ENCODE data around the gene TACR1. TPM values are rescaled to one million over a fixed set of nuclear protein-coding genes. Genes with fewer than 3 reads are reported as not detected.
"Not testable (repeated sequence)": the region's sequence is repeated elsewhere in the genome, so short reads cannot be mapped to it uniquely, and the experiment has no call there.

TACR1 gene
- total RNA-seq, 1 experiment from 2014 or later = not detected

DNA sequence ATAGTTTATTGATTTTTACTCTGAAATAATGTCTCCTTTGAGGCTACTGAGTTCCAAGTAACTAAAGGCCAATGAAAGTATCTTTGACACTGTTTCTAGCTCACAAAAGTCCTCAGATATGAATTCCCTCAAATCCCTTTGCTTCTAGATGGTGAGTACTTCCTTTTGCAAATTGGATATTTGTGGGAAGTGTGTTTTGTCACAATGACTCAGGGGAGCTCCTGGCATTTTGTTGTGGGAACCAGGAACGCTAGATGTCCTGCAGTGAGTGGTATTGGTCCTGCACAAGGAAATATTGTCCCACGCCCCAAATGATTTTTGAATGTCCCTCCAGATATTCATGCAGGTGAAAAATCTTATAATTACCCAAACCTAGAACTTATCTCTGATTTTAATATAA lies 24.3 kb downstream of the TACR1 start:
- Mint-ChIP-seq H3K27me3 (ENCODE audit: unreplicated experiment) (peaks cover 35% of the 10 kb centered on the region), H3K27ac (ENCODE audit: unreplicated experiment) (no peak overlapping the region), H3K36me3 (ENCODE audit: insufficient read depth, unreplicated experiment) (no peaks in the 10 kb centered on the region), H3K9me3 (ENCODE audit: low read depth, unreplicated experiment) (no peaks in the 10 kb centered on the region), H3K4me1 (ENCODE audit: low read depth, unreplicated experiment) (no peaks in the 10 kb centered on the region), H3K4me3 (ENCODE audit: low read depth, unreplicated experiment) (no peak overlapping the region)
- intact Hi-C loops (cut with micrococcal nuclease; ENCODE audit: unreplicated experiment) = no loop called here
- BruUV-seq (replicated peaks) = no TSS peak
- TF ChIP-seq CTCF (IDR thresholded peaks at IDR 0.05; ENCODE audit: unreplicated experiment) = no peak
- DNase-seq = no peak
- CTCF ChIA-PET = no interaction called here

DNA sequence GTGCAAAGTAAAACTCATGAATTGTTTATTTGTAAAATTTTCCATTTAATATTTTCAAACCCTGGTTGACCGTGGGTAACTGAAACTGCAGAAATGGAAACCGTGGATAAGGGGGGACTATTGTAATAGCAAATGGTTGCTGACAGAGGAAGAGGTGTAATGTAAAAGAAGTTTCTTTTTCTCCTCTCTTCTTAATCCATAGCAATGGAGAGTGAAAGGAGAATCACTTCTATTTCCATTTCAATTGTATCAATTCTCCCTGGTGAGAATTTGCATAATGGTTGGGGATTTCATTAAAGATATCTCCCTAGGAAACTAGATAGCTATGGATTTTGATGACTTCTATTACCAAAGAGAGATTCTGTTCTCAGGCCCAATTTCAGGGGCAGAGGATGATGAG lies 24.8 kb downstream of the TACR1 start:
- intact Hi-C loops (cut with micrococcal nuclease; ENCODE audit: unreplicated experiment) = no loop called here
- CTCF ChIA-PET = no interaction called here
- Mint-ChIP-seq H3K4me1 (ENCODE audit: low read depth, unreplicated experiment) (no peaks in the 10 kb centered on the region), H3K36me3 (ENCODE audit: insufficient read depth, unreplicated experiment) (no peaks in the 10 kb centered on the region), H3K4me3 (ENCODE audit: low read depth, unreplicated experiment) (no peak overlapping the region), H3K27ac (ENCODE audit: unreplicated experiment) (no peak overlapping the region), H3K27me3 (ENCODE audit: unreplicated experiment) (peaks cover 37% of the 10 kb centered on the region), H3K9me3 (ENCODE audit: low read depth, unreplicated experiment) (no peaks in the 10 kb centered on the region)
- no peak for TF ChIP-seq CTCF (IDR thresholded peaks at IDR 0.05; ENCODE audit: unreplicated experiment)
- no TSS peak for BruUV-seq (replicated peaks)
- DNase-seq = no peak

DNA sequence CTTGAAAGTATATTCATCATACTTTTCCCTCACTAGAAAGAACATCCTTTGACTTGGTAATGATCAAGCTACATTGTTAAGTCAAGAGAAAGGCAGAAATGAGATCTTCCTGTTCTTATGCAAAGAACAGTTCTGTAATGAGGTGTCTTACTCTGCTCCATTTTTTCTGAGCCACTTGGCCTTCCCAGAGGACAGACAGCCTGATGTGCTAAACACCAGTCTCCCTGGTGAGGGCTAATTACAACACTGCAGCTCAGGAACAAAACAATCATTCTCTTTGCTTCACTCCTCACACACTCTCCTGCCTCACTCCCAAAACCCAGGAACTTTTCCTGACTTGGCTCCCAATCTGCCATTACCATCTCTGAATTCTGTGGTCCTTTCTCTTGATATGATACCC lies 25.6 kb downstream of the TACR1 start:
- H3K27ac Mint-ChIP-seq (ENCODE audit: unreplicated experiment) = no peak overlapping the region
- CTCF ChIA-PET = interaction anchor here (0.7 kb wide), 1 partner anchor 192 kb away, joined by 3 read pairs; no protein-coding TSS in a partner anchor
- intact Hi-C loops (cut with micrococcal nuclease; ENCODE audit: unreplicated experiment) = no loop called here
- no peaks in the 10 kb centered on the region for H3K4me1 Mint-ChIP-seq (ENCODE audit: low read depth, unreplicated experiment)
- no peaks in the 10 kb centered on the region for H3K36me3 Mint-ChIP-seq (ENCODE audit: insufficient read depth, unreplicated experiment)
- H3K9me3 Mint-ChIP-seq (ENCODE audit: low read depth, unreplicated experiment) = no peaks in the 10 kb centered on the region
- peaks cover 37% of the 10 kb centered on the region for H3K27me3 Mint-ChIP-seq (ENCODE audit: unreplicated experiment)
- TF ChIP-seq CTCF (IDR thresholded peaks at IDR 0.05; ENCODE audit: unreplicated experiment) = no peak
- no peak for DNase-seq
- H3K4me3 Mint-ChIP-seq (ENCODE audit: low read depth, unreplicated experiment) = no peak overlapping the region
- no TSS peak for BruUV-seq (replicated peaks)

DNA sequence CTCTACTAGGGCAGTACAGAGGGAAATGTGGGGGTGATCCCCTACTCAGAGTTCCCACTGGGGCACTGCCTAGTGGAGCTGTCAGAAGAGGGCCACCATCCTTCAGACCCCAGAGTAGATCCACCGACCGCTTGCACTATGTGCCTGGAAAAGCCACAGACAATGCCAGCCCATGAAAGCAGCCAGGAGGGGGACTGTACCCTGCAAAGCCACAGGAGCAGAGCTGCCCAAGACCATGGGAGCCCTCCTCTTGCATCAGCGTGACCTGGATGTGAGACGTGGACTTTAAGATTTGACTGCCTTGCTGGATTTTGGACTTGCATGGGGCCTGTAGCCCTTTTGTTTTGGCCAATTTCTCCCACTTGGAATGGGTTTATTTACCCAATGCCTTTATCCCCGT lies 27.9 kb downstream of the TACR1 start:
- H3K27ac Mint-ChIP-seq (ENCODE audit: unreplicated experiment); H3K4me3 Mint-ChIP-seq (ENCODE audit: low read depth, unreplicated experiment); DNase-seq; H3K9me3 Mint-ChIP-seq (ENCODE audit: low read depth, unreplicated experiment); CTCF ChIA-PET; BruUV-seq (replicated peaks); H3K4me1 Mint-ChIP-seq (ENCODE audit: low read depth, unreplicated experiment); intact Hi-C loops (cut with micrococcal nuclease; ENCODE audit: unreplicated experiment); H3K36me3 Mint-ChIP-seq (ENCODE audit: insufficient read depth, unreplicated experiment): not testable (repeated sequence)
- peaks cover 37% of the 10 kb centered on the region for H3K27me3 Mint-ChIP-seq (ENCODE audit: unreplicated experiment)

GRCh38 chr2:75170889-75171288 lies 28.4 kb downstream of the TACR1 start:
- Mint-ChIP-seq H3K4me1 (ENCODE audit: low read depth, unreplicated experiment) (no peaks in the 10 kb centered on the region), H3K27me3 (ENCODE audit: unreplicated experiment) (peaks cover 37% of the 10 kb centered on the region), H3K36me3 (ENCODE audit: insufficient read depth, unreplicated experiment) (no peaks in the 10 kb centered on the region), H3K27ac (ENCODE audit: unreplicated experiment) (no peak overlapping the region), H3K9me3 (ENCODE audit: low read depth, unreplicated experiment) (no peaks in the 10 kb centered on the region), H3K4me3 (ENCODE audit: low read depth, unreplicated experiment) (no peak overlapping the region)
- no TSS peak for BruUV-seq (replicated peaks)
- CTCF ChIA-PET = no interaction called here
- no peak for TF ChIP-seq CTCF (IDR thresholded peaks at IDR 0.05; ENCODE audit: unreplicated experiment)
- intact Hi-C loops (cut with micrococcal nuclease; ENCODE audit: unreplicated experiment) = no loop called here
- no peak for DNase-seq
